ENCODE data around the gene PRODH2.

GRCh38 chr19:35785339-35785627, 27.4 kb downstream of the PRODH2 start:
- TF ChIP-seq CTCF (IDR thresholded peaks at IDR 0.05) (no peak), POLR2A (IDR thresholded peaks at IDR 0.05) (no peak)
